Inflammatory macrophage treated with lipopolysaccharide for 4 hours (primary cell): Measurements from ENCODE around the gene GAL3ST3.
"Not testable (repeated sequence)": the region's sequence is repeated elsewhere in the genome, so short reads cannot be mapped to it uniquely, and the experiment has no call there.

Experiments
- DNase-seq: peaks from one replicate; pipeline ENCODE4 v3.0.0-alpha.2; 2020

GAL3ST3 gene

DNA sequence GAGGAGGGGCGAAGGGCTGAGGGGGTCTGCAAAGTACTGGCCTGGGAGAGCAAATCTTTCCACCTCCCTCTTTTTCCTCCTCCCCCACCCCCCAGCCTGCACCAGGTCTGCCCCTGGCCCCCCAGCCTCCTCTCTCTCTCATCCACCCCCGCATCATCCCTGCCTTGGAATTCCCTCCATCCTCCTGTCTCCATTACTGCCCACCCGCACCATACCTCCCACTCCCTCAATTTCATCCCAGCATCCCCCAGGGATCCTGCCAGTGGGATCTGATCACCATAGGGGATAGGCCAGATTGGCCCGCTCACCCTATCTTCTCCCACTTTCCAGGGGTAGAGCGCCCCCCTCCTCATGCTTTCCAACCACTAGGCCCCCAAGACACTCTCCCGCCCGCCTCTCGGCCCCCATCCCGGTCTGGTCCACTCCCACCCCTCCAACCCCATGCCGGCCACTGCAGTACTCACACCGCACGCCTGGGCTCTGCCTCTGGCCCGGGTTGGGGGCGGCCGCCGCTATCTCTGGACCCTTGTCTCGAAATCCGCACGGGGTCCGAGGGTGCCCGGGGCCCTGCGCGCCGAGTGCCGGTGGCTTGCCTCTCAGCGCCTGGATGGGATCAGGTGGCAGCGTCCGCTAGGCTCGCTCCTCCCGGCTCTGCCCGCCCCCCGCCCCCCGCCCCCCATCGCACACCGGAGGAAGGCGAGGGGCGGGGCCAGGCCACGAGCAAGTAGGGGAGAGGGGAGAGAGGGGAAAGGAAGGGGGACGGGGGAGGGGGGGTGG, at the start of gene GAL3ST3:
GAL3ST3 (minus strand) TSS at position 615 of the 777 bp plus-strand sequence. CDS start 3,746 bp downstream, outside the sequence.
- no peak for DNase-seq

DNA sequence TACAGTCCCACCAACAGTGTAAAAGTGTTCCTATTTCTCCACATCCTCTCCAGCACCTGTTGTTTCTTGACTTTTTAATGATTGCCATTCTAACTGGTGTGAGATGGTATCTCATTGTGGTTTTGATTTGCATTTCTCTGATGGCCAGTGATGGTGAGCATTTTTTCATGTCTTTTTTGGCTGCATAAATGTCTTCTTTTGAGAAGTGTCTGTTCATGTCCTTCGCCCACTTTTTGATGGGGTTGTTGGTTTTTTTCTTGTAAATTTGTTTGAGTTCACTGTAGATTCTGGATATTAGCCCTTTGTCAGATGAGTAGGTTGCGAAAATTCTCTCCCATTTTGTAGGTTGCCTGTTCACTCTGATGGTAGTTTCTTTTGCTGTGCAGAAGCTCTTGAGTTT, 43.2 kb upstream of the GAL3ST3 start:
- DNase-seq: not testable (repeated sequence)

- no peak for DNase-seq
Observed at GRCh38 chr11:66090288-66090687, 41.3 kb upstream of the GAL3ST3 start.

DNA sequence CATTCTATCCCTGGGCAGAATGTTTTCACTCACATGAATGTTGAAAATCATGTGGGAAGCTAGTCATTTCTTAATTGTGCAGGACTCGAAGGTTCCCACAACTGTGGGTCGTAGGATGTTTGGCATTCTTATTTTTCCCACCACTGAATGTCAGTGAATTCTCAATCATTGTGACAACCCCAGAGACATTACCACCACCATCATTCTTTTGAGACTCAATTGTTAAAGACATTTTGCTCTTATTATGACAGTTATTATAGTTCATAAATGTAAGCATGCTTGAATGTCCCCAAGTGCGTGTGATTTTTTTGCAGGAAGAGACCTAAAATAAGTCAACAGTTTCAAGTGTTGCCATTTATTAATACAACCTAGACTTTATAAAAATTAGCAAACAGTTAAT, 40.1 kb upstream of the GAL3ST3 start:
- DNase-seq: no peak

DNA sequence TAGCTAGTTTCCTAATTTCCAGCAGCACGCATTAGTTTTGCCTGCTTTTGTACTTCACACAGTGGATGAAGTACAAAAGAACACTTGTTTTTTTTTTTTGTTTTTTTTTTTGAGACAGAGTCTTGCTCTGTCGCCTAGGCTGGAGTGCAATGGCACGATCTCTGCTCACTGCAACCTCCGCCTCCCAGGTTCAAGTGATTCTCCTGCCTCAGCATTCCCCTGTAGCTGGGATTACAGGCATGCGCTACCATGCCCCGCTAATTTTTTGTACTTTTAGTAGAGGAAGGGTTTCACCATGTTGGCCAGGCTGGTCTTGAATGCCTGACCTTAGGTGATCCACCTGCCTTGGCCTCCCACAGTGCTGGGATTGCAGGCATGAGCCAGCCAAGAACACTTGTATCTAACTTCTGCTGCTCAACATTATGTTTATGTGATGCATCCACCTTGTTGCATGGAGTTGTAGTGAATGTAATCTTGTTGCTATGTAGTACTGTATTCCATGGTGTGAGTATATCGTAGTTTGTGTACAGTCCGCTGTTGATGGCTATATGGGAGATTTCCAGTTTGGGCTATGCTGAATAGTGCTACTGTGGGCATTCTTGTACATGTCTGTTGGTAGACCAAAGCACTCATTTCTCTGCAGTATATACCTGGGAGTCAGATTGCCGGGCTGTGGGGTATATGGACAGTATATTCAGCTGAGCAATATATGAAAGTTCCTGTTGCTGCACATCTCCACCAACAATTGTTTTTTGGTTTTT, 38.4 kb upstream of the GAL3ST3 start:
- no peak for DNase-seq

DNA sequence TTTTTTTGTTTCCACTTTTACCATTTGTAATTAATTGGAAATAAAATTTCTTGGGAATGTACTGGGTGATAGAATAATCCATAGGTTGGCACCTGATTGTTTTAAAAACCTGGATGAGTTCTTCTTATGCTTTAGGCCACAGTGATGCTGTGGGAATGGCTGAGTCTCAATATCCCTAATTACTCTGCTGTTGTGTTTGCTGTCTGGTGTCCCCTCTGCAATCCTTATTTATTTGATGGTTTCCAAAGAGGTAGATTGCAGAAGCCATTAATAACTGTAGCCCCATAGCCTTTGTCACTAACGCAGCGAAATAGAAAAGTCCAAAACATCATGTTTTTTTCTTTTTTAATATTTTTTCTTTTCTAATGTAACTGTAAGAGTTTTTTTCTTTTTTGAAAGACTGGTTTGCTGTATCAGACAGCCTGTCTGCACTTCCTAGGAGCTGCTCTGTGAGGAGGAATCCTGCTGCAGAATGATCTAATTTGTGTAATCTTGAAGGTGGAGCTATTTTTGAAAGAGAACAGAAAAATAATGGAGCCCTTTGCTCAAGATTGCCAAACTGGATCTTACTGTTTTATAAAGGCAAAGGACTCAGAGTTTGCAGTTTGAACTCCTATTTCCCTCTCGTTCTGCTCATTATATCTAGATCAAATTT, 36.0 kb upstream of the GAL3ST3 start:
- no peak for DNase-seq

DNA sequence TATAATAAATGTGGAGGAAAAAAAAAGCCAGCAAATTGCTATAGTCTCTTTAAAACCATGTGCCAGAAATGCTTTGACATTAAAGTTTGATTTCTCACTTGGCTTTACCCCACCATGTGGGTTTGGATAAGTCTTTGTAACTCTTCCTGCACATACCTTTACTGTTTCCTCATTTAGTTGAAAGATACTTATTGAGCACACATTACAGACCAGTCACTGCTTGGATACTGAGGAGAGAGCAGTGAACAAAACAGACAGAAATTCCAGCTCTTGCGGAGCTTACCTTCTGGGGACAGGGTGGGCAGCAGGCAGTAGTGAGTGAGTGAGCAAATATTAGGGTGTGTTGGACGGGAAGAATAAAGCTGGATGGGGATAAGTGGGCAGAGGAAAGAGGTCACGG, 34.8 kb upstream of the GAL3ST3 start:
- DNase-seq: no peak

GRCh38 chr11:66082946-66083698, 34.2 kb upstream of the GAL3ST3 start:
- DNase-seq: no peak

GRCh38 chr11:66081505-66081904, 32.5 kb upstream of the GAL3ST3 start:
- peak; percentile 73 for DNase-seq

- peak; percentile 56 for DNase-seq
Observed at GRCh38 chr11:66080055-66080817, 31.3 kb upstream of the GAL3ST3 start.

- DNase-seq: not testable (repeated sequence)
Observed at GRCh38 chr11:66078949-66079348, 30.0 kb upstream of the GAL3ST3 start.

DNA sequence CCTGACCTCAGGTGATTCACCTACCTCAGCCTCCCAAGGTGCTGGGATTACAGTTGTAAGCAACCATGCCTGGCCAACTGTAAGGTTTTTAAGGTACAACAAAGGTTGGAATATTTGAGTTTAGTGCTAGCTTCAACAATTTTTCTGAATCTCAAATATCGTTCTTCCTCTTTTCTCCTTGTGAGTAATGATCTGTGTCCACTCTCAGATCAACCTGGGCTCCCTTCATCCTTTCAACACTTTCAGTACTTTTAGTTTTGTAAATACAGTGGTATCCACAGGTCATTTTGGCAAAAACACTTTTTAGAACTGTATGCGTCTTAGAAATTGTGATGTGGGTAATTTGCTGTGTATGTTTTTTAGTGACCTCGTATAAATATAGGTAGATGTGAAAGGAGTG, 29.0 kb upstream of the GAL3ST3 start:
- DNase-seq: no peak

- DNase-seq: no peak
Observed at GRCh38 chr11:66076561-66076960, 27.6 kb upstream of the GAL3ST3 start.

- DNase-seq: no peak
Observed at GRCh38 chr11:66075273-66075672, 26.3 kb upstream of the GAL3ST3 start.

DNA sequence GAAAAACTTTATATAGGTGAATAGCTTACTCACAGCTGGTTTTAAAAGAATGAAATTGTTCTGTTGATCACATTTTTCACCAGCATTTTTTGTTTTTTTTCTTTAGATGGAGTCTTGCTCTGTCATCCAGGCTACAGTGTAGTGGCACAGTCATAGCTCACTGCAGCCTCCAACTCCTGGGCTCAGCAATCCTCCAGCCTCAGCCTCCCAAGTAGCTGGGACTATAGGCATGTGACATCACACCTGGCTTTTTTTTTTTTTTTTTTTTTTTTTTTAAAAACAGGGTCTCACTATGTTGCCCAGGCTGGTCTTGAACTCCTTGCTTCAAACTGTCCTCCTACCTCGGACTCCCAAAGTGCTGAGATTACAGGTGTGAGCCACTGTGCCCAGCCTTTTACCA, 24.7 kb upstream of the GAL3ST3 start:
- no peak for DNase-seq

GRCh38 chr11:66072518-66072917, 23.6 kb upstream of the GAL3ST3 start:
- DNase-seq: no peak

GRCh38 chr11:66072081-66072480, 23.1 kb upstream of the GAL3ST3 start:
- DNase-seq: no peak

GRCh38 chr11:66071381-66071801, 22.4 kb upstream of the GAL3ST3 start:
- DNase-seq: no peak

- no peak for DNase-seq
Observed at GRCh38 chr11:66070604-66071380, 21.8 kb upstream of the GAL3ST3 start.

DNA sequence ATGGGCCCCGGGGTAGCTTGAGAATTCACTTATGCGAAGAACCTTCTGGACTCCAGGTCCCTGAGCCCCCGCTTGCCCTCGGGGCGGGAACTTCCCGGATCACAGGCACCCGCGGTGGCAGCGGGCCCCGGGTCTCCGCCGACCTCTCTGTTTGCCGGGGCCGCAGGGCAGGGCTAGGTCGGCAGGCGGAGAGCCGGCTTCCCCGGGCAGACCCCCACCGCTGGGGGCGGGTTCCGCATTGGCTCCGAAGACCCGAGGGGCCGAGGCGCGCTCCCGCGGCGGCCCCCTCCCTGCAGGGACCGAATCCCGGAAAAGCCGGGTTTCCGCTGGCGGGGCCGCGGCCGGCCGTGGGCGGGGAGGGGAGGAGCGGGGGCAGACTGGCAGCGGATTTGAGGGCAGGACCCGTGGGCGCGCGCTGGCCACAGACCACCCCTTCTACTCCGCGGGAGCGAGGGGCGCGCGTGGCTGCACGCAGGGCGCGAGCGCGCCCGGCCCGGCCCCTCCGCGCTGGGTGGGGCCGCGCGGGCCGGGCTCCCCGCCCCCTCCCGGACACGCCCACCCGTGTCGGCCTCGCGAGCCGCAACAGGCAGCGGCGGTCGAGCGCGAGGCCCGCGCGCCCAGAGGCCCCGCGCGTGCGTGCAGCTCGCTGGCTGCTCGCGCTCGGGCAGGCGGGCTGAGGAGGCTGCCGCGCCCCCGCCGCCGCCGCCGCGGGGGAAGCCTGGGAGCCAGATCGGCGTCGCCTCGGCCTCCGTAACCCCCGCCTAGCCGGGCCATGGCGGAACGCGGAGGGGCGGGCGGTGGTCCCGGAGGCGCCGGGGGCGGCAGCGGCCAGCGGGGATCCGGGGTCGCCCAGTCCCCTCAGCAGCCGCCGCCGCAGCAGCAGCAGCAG, 21.0 kb upstream of the GAL3ST3 start, which contains the start of gene PACS1:
PACS1 (plus strand) TSS at position 558 of the 889 bp plus-strand sequence; CDS start at position 773, 215 bp downstream.
- peak; percentile 76 for DNase-seq
